Measurements from ENCODE around the gene CDCP1.
"Not testable (repeated sequence)": the region's sequence is repeated elsewhere in the genome, so short reads cannot be mapped to it uniquely, and the experiment has no call there.

CDCP1 gene

GRCh38 chr3:45084820-45085816 is 61.1 kb downstream of the CDCP1 start:
- DNase-seq (ENCODE audit: low read depth, low spot score) = peak; percentile 93

- DNase-seq (ENCODE audit: low read depth, low spot score) = peak; percentile 50
These were observed 61.8 kb downstream of the CDCP1 start for GRCh38 chr3:45084361-45084760.

GRCh38 chr3:45083023-45083422 is 63.2 kb downstream of the CDCP1 start:
- DNase-seq (ENCODE audit: low read depth, low spot score) = no peak

GRCh38 chr3:45082142-45082538 is 64.0 kb downstream of the CDCP1 start:
- peak; percentile 64 for DNase-seq (ENCODE audit: low read depth, low spot score)

GRCh38 chr3:45081506-45082141 is 64.6 kb downstream of the CDCP1 start:
- DNase-seq (ENCODE audit: low read depth, low spot score) = no peak

- no peak for DNase-seq (ENCODE audit: low read depth, low spot score)
These were observed 65.4 kb downstream of the CDCP1 start for GRCh38 chr3:45080824-45081223.

GRCh38 chr3:45079715-45080114 is 66.5 kb downstream of the CDCP1 start:
- no peak for DNase-seq (ENCODE audit: low read depth, low spot score)

GRCh38 chr3:45078910-45079522 is 67.2 kb downstream of the CDCP1 start:
- no peak for DNase-seq (ENCODE audit: low read depth, low spot score)

- DNase-seq (ENCODE audit: low read depth, low spot score) = not testable (repeated sequence)
These were observed 67.9 kb downstream of the CDCP1 start for GRCh38 chr3:45078256-45078655.

- no peak for DNase-seq (ENCODE audit: low read depth, low spot score)
These were observed 70.2 kb downstream of the CDCP1 start for GRCh38 chr3:45075821-45076625.

- no peak for DNase-seq (ENCODE audit: low read depth, low spot score)
These were observed 75.1 kb downstream of the CDCP1 start for GRCh38 chr3:45071075-45071474.

GRCh38 chr3:45067941-45068340 is 78.2 kb downstream of the CDCP1 start:
- DNase-seq (ENCODE audit: low read depth, low spot score) = no peak

GRCh38 chr3:45067486-45067885 is 78.7 kb downstream of the CDCP1 start:
- DNase-seq (ENCODE audit: low read depth, low spot score) = no peak

- no peak for DNase-seq (ENCODE audit: low read depth, low spot score)
These were observed 79.9 kb downstream of the CDCP1 start for GRCh38 chr3:45066109-45066801.

GRCh38 chr3:45065373-45065720 is 80.8 kb downstream of the CDCP1 start:
- no peak for DNase-seq (ENCODE audit: low read depth, low spot score)

- peak; percentile 67 for DNase-seq (ENCODE audit: low read depth, low spot score)
These were observed 81.4 kb downstream of the CDCP1 start for GRCh38 chr3:45064512-45065372.

- DNase-seq (ENCODE audit: low read depth, low spot score) = no peak
These were observed 83.5 kb downstream of the CDCP1 start for GRCh38 chr3:45062697-45063070.

GRCh38 chr3:45060165-45060892 is 85.8 kb downstream of the CDCP1 start:
- DNase-seq (ENCODE audit: low read depth, low spot score) = peak; percentile 50

- DNase-seq (ENCODE audit: low read depth, low spot score) = no peak
These were observed 87.0 kb downstream of the CDCP1 start for GRCh38 chr3:45059132-45059531.

Measured in astrocyte of the hippocampus (primary cell).